GM12891 (cell line): ENCODE results near the gene C19orf44.

ENCODE experiments used
- POLR2A ChIP-seq: IDR thresholded peaks from 2 replicates; pipeline ENCODE4 v1.6.1; 2011; ENCODE audit warnings: low read depth, low read length, control low read depth
- POLR2AphosphoS5 ChIP-seq: IDR thresholded peaks from 2 replicates; pipeline ENCODE4 v1.6.1; 2011; ENCODE audit warnings: low read depth, low read length, control low read depth
- POU2F2 ChIP-seq: IDR thresholded peaks from 2 replicates; pipeline ENCODE4 v1.6.1; 2011; ENCODE audit warnings: low read depth, mild to moderate bottlenecking, control low read depth, low read length, moderate library complexity
- SPI1 ChIP-seq: IDR thresholded peaks from 2 replicates; pipeline ENCODE4 v1.6.1; 2011; ENCODE audit warnings: low read depth, low read length, control low read depth
- TAF1 ChIP-seq: IDR thresholded peaks from 2 replicates; pipeline ENCODE4 v1.6.1; 2011; ENCODE audit warnings: low read depth, low read length, control low read depth

DNA sequence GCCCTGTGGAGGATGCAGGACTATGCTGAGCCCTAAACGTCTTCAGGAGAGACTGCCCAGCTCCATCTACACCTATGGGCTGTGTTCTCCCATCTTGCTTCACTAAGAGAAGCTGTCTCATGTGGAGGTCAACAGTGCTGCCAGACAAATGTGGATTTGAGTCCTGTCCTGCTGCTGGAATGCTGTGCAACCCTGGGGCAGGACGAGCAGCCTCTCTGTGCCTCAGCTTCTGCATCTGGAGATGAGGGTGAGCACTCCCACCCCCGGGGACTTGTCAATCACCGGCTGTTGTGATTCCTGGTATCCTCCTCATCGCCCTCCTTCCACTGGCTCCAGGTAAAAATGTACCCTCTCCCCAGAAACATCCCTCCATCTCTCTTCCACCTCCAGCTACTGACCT, 40.7 kb upstream of the C19orf44 start:
- no peak for TF ChIP-seq POLR2A
- no peak for TF ChIP-seq POLR2AphosphoS5
- TF ChIP-seq POU2F2: no peak
- no peak for TF ChIP-seq TAF1
- no peak for TF ChIP-seq SPI1
